CD14-positive monocyte (primary cell): ENCODE data around the gene ACTL10. TPM values are rescaled to one million over a fixed set of nuclear protein-coding genes. Genes with fewer than 3 reads are reported as not detected.

ENCODE experiments used
- DNase-seq, 3 donors: peaks; one replicate each; pipeline ENCODE4 v3.0.0-alpha.2; 2011 to 2022
- H2AFZ ChIP-seq: 2 replicates; pipeline ENCODE4 v1.6.0; 2012; ENCODE audit warnings: mild to moderate bottlenecking, low read depth, low read length, inconsistent platforms; ENCODE audit not compliant: insufficient read depth, poor library complexity, severe bottlenecking
- H3K27ac ChIP-seq, 2 donors: 1 replicate in 1 of 2; 2 replicates in 1 of 2; pipeline ENCODE4 v1.5.1; 2012 to 2013; ENCODE audit warnings: low read length in 2 of 2, control low read depth in 1 of 2, inconsistent platforms in 1 of 2, low read depth in 1 of 2, mild to moderate bottlenecking in 1 of 2
- H3K27me3 ChIP-seq, 2 donors: one replicate each; pipeline versions ENCODE4 v1.6.0 to v1.6.1; 2011 to 2013; ENCODE audit warnings: low read length in 2 of 2; ENCODE audit not compliant: control insufficient read depth in 2 of 2, insufficient read depth in 2 of 2
- H3K36me3 ChIP-seq, 2 donors: replicated peaks in 1 of 2; 1 replicate in 1 of 2; 2 replicates in 1 of 2; pipeline versions ENCODE4 v1.5.1 to v1.6.1; 2012 to 2013; ENCODE audit warnings: low read length in 2 of 2, control low read depth in 1 of 2, inconsistent platforms in 1 of 2, mild to moderate bottlenecking in 1 of 2; ENCODE audit not compliant: insufficient read depth in 2 of 2, control insufficient read depth in 1 of 2
- H3K4me1 ChIP-seq, 2 donors: 1 replicate in 1 of 2; 2 replicates in 1 of 2; pipeline versions ENCODE4 v1.5.1 to v1.6.1; 2012 to 2013; ENCODE audit warnings: low read length in 2 of 2, control low read depth in 1 of 2, inconsistent platforms in 1 of 2, mild to moderate bottlenecking in 1 of 2, moderate library complexity in 1 of 2; ENCODE audit not compliant: insufficient read depth in 2 of 2, control insufficient read depth in 1 of 2
- H3K4me2 ChIP-seq: replicated peaks from 2 replicates; pipeline ENCODE3; 2012; ENCODE audit warnings: low read length, moderate library complexity, mild to moderate bottlenecking; ENCODE audit not compliant: poor library complexity, severe bottlenecking; ENCODE audit errors: extremely low read depth
- H3K4me3 ChIP-seq, 3 experiments: fragments of 200-600 bp in 1 of 3; sonication (generic) in 1 of 3; replicated peaks in 1 of 3; 1 replicate in 2 of 3; 2 replicates in 1 of 3; pipeline ENCODE4 v1.5.1; 2011 to 2013; ENCODE audit warnings: low read length in 3 of 3, mild to moderate bottlenecking in 3 of 3, control low read depth in 2 of 3, low read depth in 2 of 3, inconsistent platforms in 1 of 3, moderate library complexity in 1 of 3
- H3K79me2 ChIP-seq: 2 replicates; pipeline ENCODE4 v1.6.0; 2012; ENCODE audit warnings: mild to moderate bottlenecking, control low read depth, inconsistent platforms, low read length, moderate library complexity; ENCODE audit not compliant: insufficient read depth
- H3K9ac ChIP-seq: 2 replicates; pipeline ENCODE4 v1.6.0; 2017; ENCODE audit warnings: low read length, mild to moderate bottlenecking; ENCODE audit not compliant: insufficient read depth, poor library complexity, severe bottlenecking
- H3K9me3 ChIP-seq, 2 donors: replicated peaks in 1 of 2; 1 replicate in 1 of 2; 2 replicates in 1 of 2; pipeline versions ENCODE4 v1.5.1 to v1.6.1; 2012 to 2013; ENCODE audit warnings: low read length in 2 of 2, control low read depth in 1 of 2; ENCODE audit not compliant: control insufficient read depth in 1 of 2, insufficient read depth in 1 of 2
- H4K20me1 ChIP-seq: 2 replicates; pipeline ENCODE4 v1.6.0; 2012; ENCODE audit warnings: mild to moderate bottlenecking, low read length, control low read depth, moderate library complexity; ENCODE audit not compliant: insufficient read depth
- H3K27ac Mint-ChIP-seq, 7 donors: one replicate each; pipeline ENCODE4 v1.8.0; 2020; ENCODE audit warnings: mild to moderate bottlenecking in 7 of 7, mixed read lengths in 7 of 7, moderate library complexity in 6 of 7, inconsistent platforms in 2 of 7
- H3K27me3 Mint-ChIP-seq, 3 donors: one replicate each; pipeline ENCODE4 v1.8.0; 2021 to 2022; ENCODE audit warnings: low read depth in 3 of 3, mild to moderate bottlenecking in 3 of 3, mixed read lengths in 3 of 3, moderate library complexity in 3 of 3, inconsistent platforms in 1 of 3
- H3K36me3 Mint-ChIP-seq, 2 donors: one replicate each; pipeline ENCODE4 v1.8.0; 2020; ENCODE audit warnings: mixed read lengths in 2 of 2, inconsistent platforms in 1 of 2, mild to moderate bottlenecking in 1 of 2
- H3K4me1 Mint-ChIP-seq: one replicate; pipeline ENCODE4 v1.8.0; 2020; ENCODE audit warnings: mild to moderate bottlenecking, mixed read lengths
- H3K4me3 Mint-ChIP-seq, 2 donors: one replicate each; pipeline ENCODE4 v1.8.0; 2020; ENCODE audit warnings: mild to moderate bottlenecking in 2 of 2, mixed read lengths in 2 of 2, moderate library complexity in 1 of 2
- H3K9me3 Mint-ChIP-seq, 7 donors: one replicate each; pipeline ENCODE4 v1.8.0; 2020 to 2022; ENCODE audit warnings: mixed read lengths in 7 of 7, mild to moderate bottlenecking in 6 of 7, moderate library complexity in 6 of 7, inconsistent platforms in 2 of 7
- CTCF ChIP-seq: fragments of 200-600 bp; IDR thresholded peaks from one replicate; pipeline ENCODE4 v1.8.0; 2022; ENCODE audit warnings: antibody characterized with exemption, mild to moderate bottlenecking
- WGBS: methylation state at CpG from one replicate; pipeline ENCODE4 v1.1.5; 2013; ENCODE audit warnings: missing lambda C conversion rate; ENCODE audit not compliant: insufficient coverage; 5-methylcytosine and 5-hydroxymethylcytosine counted together
- intact Hi-C, 2 donors: fragments of 100-400 bp; cut with micrococcal nuclease; formaldehyde crosslinking; loops; one replicate each; pipeline versions ENCODE4 v1.15.0 to v1.15.1; 2023
- polyA plus RNA-seq, 3 donors: library from polyadenylated mRNA; depleted of rRNA in 1 of 3; unstranded in 2 of 3; stranded (reverse) in 1 of 3; fragments of 300-500 nt in 2 of 3; fragments of >200 nt in 1 of 3; fragmentation: Illumina TruSeq in 2 of 3; gene quantifications; 1 replicate in 2 of 3; 2 replicates in 1 of 3; pipeline ENCODE4 v1.2.3, GENCODE V29; 2012 to 2021

Gene ACTL10
- polyA plus RNA-seq, 3 donors, result 0.31 to 1.2 (median 1.1) TPM

DNA sequence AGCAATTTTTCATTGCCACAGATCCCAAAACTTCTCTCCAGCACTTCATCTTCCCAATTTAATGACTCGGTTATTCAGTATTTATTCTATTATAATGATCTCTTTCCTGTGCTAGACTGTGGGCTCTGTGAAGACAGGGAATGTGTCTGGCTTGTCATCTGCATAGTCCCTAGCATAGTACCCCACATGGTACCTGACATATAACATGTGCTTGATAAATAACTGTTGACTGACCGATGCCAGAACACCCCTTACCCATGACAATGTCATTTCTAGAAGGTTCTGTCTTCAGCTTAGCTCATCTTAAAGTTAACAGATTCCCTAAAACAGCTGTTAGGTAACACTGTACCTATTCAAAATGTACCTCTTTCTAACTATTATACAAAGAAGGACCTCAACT lies 49.8 kb downstream of the ACTL10 start:
- Histone ChIP-seq H3K4me3 (no peak overlapping the region), H2AFZ (no peak overlapping the region), H3K79me2 (peaks cover 22% of the 10 kb centered on the region), H3K4me2 (no peak overlapping the region), H3K27me3 (no peaks in the 10 kb centered on the region), H3K9me3 (no peaks in the 10 kb centered on the region), H4K20me1 (no peaks in the 10 kb centered on the region), H3K4me1 (peaks cover 10 to 17% of the 10 kb centered on the region in 2 donors), H3K9ac (no peak overlapping the region), H3K36me3 (peaks cover 28 to 33% of the 10 kb centered on the region in 2 donors), H3K27ac (peak overlapping the region in 1 of 2 donors; percentile 5)
- H3K9me3 Mint-ChIP-seq, result peaks cover 0 to 4% (median 0%) of the 10 kb centered on the region in 7 donors
- TF ChIP-seq CTCF, result no peak
- DNase-seq, result no peak
- peaks cover 32 to 37% of the 10 kb centered on the region in 2 donors for H3K36me3 Mint-ChIP-seq
- H3K4me1 Mint-ChIP-seq, result peaks cover 25% of the 10 kb centered on the region
- H3K27ac Mint-ChIP-seq, result no peak overlapping the region
- intact Hi-C loops, result no loop called here
- no CpG with 5 or more reads among the region's 2 CpGs for WGBS
- no peak overlapping the region for H3K4me3 Mint-ChIP-seq
- H3K27me3 Mint-ChIP-seq, result peaks cover 0 to 4% (median 2%) of the 10 kb centered on the region in 3 donors

Other genes starting within 250 kb of the ACTL10 start
- under 1 TPM; 0.56 to 0.93 (median 0.63) TPM for gene SNTA1, start 223.2 kb upstream of the ACTL10 start, polyA plus RNA-seq
- 1 to 10 TPM; 1.7 to 9.7 (median 4.9) TPM for gene CBFA2T2, start 176.8 kb upstream of the ACTL10 start, polyA plus RNA-seq
- gene C20orf144, start 4.6 kb upstream of the ACTL10 start, polyA plus RNA-seq, result under 1 TPM in 1 of 3 donors, not detected in 2; 0.13 TPM
- gene NECAB3, start 7.5 kb downstream of the ACTL10 start, polyA plus RNA-seq, result 10 to 100 TPM in 1 of 3 donors, 1 to 10 TPM in 2; 1.3 to 12.8 (median 1.8) TPM
- 1 to 10 TPM in 1 of 3 donors, under 1 TPM in 1, not detected in 1; 0.17 to 1.1 TPM for gene E2F1, start 19.4 kb downstream of the ACTL10 start, polyA plus RNA-seq
- 10 to 100 TPM in 1 of 3 donors, 1 to 10 TPM in 2; 4.9 to 11.4 (median 9.0) TPM for gene PXMP4, start 53.4 kb downstream of the ACTL10 start, polyA plus RNA-seq
- 10 to 100 TPM in 1 of 3 donors, 1 to 10 TPM in 2; 1.1 to 10.3 (median 2.3) TPM for gene ZNF341, start 65.1 kb downstream of the ACTL10 start, polyA plus RNA-seq
- gene CHMP4B, start 144.4 kb downstream of the ACTL10 start, polyA plus RNA-seq, result 100 to 1,000 TPM in 1 of 3 donors, 10 to 100 TPM in 1, 1 to 10 TPM in 1; 7.1 to 181 (median 10.0) TPM